DMS 273 treated with DMSO at 0.1 percent for 48 hours (cell line): Measurements from ENCODE around the gene LCN2.

ENCODE experiments used
- DNase-seq: peaks from one replicate; lab custom pipeline; 2025; lab: John Stamatoyannopoulos, UW

Gene LCN2

DNA sequence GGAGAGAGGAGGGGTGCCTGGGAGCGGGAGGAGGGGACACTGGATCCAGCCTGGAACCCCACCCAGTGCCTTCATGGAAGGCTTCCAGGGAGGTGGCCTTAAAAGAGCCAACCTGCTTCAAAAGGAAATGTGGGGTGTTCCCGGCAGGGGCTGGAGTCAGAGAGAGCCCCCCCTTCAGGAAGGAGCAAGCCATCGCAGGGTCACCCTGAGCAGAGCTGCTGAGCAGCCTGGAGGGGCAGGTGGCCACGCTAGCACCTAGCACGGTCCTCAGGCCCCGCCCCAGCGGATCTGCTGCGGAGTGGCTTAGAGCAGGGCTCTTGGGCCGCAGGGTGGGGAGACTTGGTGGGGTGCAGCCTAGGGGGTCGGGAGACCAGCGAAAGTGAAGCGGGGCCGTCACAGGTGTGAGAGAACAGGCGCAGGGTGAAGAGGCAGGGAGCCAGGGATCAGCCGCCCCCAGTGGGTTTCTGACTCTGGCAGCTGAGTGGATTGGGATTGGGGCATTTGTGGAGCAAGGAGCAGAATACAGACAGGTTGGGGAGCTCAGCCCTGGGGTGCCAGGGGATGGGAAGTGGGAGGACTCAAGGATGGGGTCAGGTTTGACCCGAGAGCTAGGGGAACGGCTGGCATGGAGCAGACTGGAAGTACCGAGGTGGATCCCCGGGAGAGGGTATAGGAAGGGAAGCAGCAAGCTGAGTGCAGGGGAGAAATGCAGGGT lies 1.5 kb downstream of the LCN2 start:
- DNase-seq, result no peak

DNA sequence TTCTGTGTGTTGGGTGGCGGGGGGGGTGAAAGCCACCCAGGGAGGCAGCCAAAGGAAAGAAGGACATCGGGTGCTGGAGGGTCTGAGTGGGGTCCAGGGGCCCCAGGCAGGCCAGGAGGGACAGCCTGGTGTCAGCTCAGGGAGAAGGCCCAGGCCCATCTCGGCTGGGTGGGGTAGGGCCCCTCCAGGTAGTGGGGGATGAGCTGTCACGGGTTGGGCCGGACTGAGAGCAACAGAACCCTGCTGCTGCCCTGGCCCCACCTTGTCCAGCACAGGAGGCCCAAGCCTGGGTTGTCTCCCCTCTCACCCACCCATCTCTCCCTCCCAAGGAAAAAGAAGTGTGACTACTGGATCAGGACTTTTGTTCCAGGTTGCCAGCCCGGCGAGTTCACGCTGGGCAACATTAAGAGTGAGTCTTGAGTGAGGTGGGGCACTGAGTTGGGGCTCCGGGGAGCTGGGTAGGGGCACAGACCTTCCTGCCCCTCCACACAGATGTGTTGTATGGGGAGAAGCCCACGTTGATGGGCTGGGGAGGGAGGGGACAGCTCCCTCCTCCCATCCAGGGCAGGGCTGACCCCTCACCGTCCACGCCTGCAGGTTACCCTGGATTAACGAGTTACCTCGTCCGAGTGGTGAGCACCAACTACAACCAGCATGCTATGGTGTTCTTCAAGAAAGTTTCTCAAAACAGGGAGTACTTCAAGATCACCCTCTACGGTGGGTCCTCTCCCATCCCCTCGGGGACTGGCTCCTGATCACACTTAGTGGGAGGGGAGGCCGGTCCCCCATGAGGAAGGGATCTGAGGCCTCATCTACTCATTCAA lies 2.3 kb downstream of the LCN2 start:
- no peak for DNase-seq

DNA sequence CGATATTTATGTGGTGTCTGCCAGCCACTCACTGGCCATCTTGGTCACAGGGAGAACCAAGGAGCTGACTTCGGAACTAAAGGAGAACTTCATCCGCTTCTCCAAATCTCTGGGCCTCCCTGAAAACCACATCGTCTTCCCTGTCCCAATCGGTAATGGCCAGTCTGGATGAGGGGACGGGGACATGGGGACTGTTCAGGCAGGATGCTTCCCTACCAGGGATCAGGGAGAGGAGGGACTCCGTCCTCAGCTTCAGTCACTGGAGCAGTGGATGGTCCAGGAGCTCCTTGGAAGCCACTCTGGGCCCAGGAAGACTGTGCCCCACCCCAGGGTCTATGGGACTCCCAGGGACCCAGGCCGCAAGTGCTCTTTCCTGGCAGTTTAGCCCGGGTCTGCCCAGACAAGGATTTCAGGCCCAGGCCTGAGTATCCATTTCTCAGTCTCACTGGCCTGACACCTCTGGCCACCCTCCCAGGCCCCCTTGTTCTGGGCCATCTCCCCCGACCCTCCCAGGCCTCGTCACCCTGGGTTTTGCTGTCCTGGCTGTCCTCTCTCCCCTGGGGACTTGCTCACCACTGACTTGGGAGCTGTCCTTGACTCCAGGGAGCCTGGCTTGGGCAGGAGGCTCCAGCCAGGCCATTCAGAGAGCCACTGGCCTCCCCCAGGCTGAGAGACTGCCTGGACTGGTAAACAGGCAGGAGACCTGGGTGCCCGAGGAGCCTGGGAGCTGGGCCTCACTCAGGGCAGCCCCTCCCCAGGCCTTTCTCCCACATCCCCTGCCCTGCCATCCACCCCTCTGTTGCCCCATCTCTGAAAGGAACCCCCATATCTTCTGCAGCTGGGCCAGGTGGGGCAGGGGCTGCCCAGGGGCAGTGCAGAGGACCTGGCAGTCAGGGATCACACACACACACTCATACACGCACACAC lies 3.1 kb downstream of the LCN2 start:
- DNase-seq, result no peak

DNA sequence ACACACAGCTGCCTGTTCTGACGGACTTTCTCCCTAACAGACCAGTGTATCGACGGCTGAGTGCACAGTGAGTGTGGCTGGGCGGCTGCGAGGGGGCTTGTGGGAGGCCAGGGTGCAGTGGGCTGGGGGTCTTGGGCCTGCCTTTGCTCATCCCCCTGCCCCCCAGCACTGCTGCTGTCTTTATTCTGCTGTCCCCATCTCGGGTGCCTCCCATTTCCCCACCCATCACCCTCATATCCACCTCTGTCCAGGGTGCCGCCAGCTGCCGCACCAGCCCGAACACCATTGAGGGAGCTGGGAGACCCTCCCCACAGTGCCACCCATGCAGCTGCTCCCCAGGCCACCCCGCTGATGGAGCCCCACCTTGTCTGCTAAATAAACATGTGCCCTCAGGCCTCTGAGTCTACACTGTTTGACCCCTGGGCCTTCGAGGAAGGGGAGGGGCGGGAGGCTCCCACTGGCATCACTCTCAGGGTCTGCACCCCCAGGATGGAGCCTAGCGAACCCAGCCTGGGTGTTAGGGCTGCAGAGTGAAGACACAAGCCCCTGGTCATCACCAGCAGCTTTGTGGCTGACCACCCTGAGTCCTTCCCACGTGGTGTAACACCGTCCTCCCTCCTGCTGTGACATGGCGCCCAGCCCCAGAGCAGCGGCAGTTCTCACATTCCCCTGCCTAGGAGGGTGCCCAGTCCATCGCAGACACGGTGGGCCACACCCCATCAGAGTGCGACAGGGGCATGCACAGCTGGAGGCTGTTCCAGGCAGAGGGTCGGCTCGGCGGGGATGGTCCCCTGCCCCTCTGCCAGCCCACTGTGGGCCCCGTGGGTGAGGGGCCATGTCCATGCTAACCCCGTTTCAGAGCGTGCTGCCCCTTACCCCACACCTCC lies 4.0 kb downstream of the LCN2 start:
- no peak for DNase-seq

DNA sequence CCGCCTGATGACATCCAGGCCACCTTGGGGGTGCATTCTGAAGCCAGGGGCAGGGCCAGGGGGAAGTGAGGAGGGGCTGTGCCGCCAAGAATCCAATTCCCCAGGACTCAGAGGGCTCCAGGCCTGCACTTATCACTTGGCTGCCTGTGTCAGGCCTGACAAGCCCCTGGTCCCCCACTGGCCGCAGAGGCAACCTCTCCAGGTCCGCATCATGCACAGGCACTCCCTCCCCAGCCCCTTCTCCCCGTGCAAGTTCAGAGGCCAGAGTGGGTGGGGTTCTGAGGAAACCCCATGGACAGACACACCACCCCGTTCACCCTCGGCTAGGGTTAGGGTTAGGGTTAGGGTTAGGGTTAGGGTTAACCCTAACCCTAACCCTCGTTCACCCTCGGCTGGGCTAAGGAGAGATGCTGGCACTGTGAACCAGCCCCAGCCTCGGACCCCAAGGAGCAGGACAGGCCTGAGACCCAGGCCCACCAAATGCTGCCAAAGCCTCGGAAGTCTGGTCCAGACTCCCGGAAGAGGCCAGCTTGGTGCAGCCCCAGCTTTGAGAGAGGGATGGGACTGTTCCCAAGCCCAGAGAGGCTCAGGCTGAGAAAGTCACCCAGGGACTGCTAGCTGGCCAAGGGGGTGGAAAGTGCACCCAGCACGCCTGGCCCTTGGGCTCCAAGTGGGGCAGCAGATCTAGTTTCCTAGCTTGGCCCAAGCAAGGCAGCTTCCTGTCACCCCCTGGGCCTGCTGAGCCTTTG lies 4.9 kb downstream of the LCN2 start:
- DNase-seq, result no peak

DNA sequence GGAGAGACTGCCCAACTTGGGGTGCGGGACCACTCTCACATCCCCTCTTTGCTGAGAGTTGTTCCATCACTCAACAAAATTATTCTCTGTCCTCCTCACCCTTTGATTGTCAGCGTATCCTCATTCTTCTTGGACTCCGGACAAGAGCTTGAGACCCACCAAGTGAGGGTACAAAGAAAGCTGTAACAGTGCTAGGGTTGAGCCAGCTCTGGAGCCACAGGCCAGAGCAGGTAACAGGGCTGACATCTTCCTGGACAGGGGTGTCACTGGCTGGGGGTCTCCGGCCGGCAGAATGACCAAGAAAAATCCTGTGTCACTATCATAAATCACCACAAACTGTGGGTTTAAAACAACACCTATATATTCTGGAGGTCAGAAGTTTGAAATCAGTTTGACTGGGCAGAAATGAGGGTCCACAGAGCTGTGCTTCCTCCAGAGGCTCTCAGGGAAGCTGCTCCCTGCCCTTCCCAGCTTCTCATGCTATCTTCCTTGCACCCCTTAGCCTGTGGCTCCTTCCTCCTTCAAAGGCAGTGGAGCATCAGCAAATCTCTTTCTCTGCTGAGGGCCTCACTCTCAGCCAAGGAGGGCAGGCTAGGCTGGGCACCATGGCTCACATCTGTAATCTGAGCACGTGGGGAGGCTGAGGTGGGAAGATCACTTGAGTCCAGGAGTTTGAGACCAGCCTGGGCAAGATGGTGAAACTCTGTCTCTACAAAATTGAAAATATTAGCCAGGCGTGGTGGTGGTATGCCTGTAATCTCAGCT lies 6.7 kb downstream of the LCN2 start:
- no peak for DNase-seq

DNA sequence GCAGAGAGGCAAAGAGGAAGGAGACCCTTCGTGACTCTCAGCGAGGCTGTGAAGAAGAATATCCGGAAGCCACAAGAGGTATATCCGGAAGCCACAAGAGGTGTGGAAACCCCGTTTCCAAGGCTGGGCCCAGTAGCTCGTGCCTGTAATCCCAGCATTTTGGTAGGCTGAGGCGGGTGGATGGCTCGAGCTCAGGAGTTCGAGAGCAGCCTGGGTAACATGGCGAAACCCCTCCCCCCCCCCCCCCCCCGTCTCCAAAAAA lies 10.2 kb downstream of the LCN2 start:
- no peak for DNase-seq

DNA sequence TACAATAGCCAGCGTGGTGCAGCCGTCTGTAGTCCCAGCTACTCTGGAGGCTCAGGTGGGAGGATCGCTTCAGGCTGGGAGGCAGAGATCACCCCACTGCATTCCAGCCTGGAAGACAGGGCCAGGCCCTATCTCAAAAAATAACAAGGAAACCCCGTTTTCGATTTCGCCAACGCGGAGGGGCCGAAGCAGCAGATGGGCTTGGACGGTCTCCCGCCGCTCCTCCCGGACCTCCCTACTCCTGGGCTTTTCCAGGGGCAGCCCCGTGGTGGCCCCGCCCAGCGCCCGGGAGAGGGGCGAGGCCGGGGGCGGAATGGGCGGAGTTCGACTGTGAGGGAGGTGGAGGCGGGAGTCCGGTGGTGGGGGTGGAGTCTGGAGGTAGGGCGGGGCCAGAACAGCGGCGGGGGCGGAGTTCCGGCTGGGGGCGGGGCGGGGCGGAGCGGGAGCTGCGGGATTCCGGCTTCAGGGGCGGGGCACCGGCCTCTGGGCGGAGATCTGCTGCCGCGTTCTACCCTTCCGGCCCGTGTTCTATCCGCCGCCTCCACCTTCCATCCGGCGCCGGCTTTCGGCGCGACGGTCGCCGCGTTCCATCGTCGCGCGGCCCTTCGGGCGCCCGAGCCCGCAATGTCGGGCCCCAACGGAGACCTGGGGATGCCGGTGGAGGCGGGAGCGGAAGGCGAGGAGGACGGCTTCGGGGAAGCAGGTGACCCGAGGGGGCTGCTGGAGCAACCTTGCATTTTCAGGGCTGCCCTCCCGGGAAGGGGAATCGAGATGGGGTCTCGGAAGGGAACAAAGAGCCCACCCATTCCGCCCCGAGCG lies 10.7 kb downstream of the LCN2 start, which contains the start of gene BBLN:
TSS of gene BBLN (plus strand) at position 482 of the 819 bp plus-strand sequence. CDS start at position 625, 143 bp downstream.
- DNase-seq, result peak; percentile 74

DNA sequence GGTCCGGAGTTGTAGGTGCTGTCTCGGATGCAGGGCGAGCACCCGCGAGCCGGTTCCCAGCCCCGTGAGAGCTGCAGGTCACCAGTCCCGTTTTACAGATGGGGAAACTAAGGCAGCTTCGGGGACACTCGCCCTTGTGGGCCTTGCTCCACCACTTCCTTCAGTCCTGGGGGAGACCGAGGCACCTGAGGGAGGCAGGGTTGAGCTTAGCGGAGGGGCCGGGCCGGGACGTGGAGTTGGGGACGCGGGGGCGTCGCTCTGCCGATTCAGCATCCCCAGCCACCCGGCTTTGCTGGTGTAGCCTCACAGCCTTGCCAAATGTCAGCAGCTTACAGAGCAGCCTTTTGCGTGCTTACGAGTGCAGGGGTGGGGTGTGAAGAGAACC lies 11.3 kb downstream of the LCN2 start:
- DNase-seq, result no peak

DNA sequence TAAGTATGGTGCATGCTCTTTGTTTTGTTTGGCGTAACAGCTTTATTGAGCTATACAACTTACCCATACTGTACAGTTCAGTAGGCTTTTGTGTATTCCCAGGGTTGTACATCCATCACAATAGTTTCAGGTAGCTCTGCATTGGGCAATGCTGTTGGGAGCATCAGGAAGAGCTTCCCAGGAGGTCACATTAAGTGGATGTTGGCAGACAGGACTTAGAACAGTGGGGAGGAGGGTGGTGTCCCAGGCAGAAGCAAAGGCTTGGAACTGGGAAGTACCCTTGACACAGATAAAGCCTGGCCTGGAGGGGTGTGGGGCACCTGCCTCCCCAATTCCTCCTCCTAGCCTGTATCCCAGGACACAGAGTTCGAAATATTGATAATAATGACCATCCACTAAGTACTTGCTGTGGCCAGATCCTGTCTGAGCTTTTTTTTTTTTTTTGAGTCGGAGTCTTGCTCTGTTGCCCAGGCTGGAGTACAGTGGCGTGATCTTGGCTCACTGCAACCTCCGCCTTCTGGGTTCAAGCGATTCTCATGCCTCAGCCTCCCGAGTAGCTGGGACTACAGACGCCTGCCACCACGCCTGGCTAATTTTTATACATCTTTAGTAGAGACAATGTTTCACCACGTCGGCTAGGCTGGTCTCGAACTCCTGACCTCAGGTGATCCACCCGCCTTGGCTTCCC lies 12.1 kb downstream of the LCN2 start:
- DNase-seq, result no peak

DNA sequence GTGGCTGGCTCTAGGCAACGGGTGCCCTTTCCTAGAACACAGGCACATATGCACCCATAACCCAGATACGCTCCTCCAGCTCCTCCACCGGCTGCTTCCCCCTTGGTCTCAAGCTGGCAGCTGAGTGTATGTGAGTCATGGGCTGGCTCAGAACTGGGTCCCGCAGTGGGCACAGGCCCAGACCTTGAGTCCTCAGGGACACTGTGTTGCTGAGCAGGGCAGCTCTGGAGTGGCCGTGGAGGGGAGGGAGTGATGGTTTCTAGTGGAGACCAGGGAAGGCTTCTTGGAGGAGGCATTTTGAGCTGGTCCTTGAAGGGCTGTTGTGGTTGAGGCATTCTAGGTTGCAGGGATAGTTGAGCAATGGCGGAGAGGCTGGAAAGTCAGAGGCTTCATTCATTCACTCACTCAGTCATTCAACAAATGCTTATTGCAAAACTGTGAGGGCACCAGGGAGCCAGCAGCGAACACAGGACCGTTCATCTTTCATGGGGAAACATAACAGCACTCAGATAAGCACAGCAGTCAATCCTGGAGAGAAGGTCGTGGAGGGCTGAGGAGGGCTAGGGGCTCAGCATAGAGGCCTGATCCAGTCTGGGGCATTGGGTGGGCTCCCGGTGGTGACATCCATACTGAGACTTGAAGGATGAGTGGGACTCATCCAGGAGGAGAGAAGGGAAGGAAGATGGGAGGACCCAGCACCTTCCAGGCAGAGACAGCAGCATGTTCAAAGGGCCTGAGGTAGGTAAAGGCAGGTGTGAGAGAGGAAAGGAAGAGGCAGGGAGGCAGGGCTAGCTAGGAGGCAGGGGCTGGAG lies 13.2 kb downstream of the LCN2 start:
- no peak for DNase-seq

DNA sequence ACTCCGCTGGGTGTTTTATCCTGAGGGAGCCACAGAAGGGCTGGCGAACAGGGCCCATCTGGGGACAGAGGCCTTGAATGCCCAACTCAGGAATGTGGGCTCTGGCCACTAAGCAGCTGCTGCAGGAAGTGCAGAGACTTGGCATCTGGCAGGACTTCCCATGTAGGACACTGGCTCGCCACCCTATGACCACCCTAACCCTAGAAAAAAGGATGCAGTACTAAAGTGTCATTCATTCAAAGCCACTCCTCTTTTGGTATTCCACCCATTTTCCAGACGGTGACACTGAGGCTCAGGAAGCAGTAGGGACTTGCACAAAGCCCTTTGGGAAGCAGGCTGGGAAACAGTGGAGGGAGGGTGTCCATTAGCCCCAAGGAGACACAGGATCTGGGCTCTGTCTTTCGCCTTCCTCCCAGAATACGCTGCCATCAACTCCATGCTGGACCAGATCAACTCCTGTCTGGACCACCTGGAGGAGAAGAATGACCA lies 13.8 kb downstream of the LCN2 start:
- no peak for DNase-seq

DNA sequence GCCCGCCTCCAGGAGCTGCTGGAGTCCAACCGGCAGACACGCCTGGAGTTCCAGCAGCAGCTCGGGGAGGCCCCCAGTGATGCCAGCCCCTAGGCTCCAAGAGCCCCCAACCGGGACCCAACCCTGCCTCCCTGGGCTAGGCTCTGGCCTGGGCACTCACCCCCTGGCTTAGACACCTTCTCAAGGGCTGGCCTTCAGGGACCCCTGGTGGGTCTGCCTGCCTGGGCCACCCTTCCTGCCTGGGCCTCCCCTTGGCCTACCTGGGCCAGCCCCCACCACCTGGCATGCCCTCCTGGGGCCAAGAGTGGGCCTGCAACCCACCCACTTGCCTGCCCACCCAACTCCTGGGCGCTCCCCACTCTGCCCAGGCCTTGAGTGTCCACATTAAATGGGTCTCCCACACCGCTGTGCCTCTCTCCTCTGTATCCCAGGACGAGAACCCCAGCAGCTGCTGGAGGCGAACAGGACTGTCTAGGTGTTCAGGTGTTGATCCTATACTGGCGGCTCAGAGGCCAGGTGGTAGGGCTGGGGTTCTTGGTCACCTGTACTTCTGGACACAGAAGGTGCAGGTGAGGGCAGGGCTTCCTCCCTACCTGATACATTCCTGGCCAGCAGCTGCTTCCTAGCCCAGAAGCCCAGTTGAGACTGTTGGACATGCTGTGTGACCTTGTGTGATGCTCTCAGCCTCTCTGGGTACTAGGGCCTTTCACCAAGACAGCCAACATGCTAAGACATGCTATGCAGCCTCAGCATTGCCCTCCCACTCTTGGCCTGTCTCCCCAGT lies 14.5 kb downstream of the LCN2 start:
- DNase-seq, result no peak

DNA sequence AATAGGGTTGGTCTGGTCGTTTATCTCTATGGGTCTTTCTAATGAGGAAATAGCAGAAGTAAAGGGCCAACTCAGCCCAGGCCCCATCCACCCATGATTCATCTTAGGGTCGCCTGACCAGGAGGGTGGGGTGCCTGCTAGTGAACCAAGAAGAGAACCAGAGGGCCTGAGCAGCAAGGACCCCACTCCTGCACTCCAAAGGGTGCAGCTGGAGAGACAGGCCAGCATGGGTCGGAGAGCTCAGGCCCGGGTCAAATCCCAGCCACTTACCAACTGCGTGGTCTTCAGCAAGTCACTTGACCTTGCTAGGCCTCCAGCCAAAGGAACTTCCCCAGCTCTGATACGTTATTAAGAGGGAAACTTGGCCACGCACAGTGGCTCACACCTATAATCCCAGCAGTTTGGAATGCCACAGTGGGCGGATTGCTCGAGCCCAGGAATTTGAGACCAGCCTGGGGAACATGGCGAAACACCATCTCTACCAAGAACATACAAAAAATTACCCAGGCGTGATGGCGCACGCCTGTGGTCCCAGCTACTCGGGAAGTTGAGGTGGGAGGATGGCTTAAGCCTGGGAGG lies 15.1 kb downstream of the LCN2 start:
- no peak for DNase-seq

DNA sequence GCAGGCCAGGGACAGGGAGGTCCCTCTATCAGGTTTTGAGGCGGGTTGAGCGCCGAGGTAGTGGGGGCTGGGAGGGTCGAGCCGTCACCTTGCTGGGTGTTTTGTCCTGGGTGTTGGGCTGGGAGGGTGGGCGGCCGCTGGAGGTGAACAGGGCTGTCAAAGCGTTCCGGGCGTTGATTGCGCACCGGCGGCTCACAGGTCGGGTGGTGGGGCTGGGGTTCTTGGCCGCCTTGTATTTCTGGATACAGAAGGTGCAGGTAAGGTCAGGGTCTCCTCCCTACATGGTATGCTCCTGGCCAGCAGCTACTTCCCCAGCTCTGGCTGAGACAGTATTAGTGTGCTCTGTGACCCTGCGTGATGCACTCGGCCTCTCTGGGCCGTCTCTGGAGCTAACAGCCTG lies 16.9 kb downstream of the LCN2 start:
- no peak for DNase-seq

DNA sequence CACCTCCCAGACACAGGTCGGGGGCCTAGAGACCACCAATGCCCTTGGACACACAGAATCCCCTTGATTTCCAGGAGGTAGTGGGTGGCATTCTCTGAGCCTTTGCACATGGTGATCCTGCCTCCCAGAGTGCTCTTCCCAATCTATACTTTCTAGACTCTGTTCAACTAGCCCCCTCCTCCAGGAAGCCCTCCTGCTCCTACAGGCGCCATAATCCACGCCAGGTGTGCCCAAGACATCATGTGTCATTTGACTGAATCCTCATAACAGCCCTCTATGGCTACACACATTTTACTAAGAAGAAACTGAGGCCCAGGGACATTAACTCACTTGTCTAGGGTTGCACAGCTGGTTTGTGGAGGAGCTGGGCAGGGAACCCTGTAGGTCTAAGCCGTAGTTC lies 18.0 kb downstream of the LCN2 start:
- DNase-seq, result no peak
